ENCODE measurements around the gene RAB7A. TPM values are rescaled to one million over a fixed set of nuclear protein-coding genes. Genes with fewer than 3 reads are reported as not detected.

Gene RAB7A
- total RNA-seq, 6 experiments from 2014 or later = 84.0 to 145 (median 119) TPM

DNA sequence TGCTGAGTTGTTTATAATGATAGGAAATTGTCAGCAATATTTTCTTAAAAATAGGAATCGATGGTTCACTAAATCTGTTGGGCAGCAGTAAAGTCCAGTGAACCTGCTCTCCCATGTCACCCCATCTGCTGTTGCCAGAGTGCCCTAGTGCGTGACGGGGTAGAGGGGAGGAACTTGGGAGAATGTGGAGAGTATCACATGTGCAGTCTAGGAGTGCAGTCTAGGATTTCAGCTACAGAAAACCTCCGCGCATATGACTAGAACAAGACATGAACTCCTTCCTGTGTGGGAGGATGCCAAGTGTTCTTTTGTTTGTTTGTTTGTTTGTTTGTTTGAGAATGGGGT is 78.8 kb downstream of the RAB7A start:
- DNase-seq (no peak), ATAC-seq (peak; percentile 26 to 40 (median 36))
- peaks cover 0 to 18% (median 0%) of the 10 kb centered on the region in 4 donors for H3K4me1 ChIP-seq
- 63% methylated on average over 4 of the region's 5 CpGs for WGBS (ENCODE audit: insufficient coverage, low coverage, low lambda C conversion rate, missing lambda C conversion rate)
- H3K27ac ChIP-seq = peak overlapping the region in 2 of 3 donors; percentile 1 to 43
- H3K4me3 ChIP-seq = no peak overlapping the region
- TF ChIP-seq, protein P1, sequence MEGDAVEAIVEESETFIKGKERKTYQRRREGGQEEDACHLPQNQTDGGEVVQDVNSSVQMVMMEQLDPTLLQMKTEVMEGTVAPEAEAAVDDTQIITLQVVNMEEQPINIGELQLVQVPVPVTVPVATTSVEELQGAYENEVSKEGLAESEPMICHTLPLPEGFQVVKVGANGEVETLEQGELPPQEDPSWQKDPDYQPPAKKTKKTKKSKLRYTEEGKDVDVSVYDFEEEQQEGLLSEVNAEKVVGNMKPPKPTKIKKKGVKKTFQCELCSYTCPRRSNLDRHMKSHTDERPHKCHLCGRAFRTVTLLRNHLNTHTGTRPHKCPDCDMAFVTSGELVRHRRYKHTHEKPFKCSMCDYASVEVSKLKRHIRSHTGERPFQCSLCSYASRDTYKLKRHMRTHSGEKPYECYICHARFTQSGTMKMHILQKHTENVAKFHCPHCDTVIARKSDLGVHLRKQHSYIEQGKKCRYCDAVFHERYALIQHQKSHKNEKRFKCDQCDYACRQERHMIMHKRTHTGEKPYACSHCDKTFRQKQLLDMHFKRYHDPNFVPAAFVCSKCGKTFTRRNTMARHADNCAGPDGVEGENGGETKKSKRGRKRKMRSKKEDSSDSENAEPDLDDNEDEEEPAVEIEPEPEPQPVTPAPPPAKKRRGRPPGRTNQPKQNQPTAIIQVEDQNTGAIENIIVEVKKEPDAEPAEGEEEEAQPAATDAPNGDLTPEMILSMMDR (IDR thresholded peaks at IDR 0.05) = no peak
- TF ChIP-seq POLR2A (IDR thresholded peaks at IDR 0.05) = no peak
- H3K27me3 ChIP-seq = no peaks in the 10 kb centered on the region
- intact Hi-C loops (cut with DNase I) = loop anchor here in 1 of 2 donors (10.0 kb wide), 1 partner anchor 70 kb away; no protein-coding TSS in a partner anchor
- H3K36me3 ChIP-seq = peaks cover 0 to 34% (median 17%) of the 10 kb centered on the region in 4 donors
- no peaks in the 10 kb centered on the region for H3K9me3 ChIP-seq

GRCh38 chr3:128805772-128806171 is 79.8 kb downstream of the RAB7A start:
- no peak overlapping the region for H3K4me3 ChIP-seq
- peak overlapping the region in 1 of 3 donors; percentile 6 for H3K27ac ChIP-seq
- ATAC-seq (peak in 1 of 4 donors; percentile 23), DNase-seq (no peak)
- 70% methylated on average over 4 of the region's 4 CpGs for WGBS (ENCODE audit: insufficient coverage, low coverage, low lambda C conversion rate, missing lambda C conversion rate)
- peaks cover 0 to 18% (median 0%) of the 10 kb centered on the region in 4 donors for H3K4me1 ChIP-seq
- no peaks in the 10 kb centered on the region for H3K27me3 ChIP-seq
- peaks cover 0 to 42% (median 16%) of the 10 kb centered on the region in 4 donors for H3K36me3 ChIP-seq
- intact Hi-C loops (cut with DNase I) = loop anchor here in 1 of 2 donors (10.0 kb wide), 1 partner anchor 71 kb away; no protein-coding TSS in a partner anchor
- H3K9me3 ChIP-seq = no peaks in the 10 kb centered on the region
- no peak for TF ChIP-seq POLR2A (IDR thresholded peaks at IDR 0.05)
- TF ChIP-seq, protein P1 (IDR thresholded peaks at IDR 0.05) = no peak

DNA sequence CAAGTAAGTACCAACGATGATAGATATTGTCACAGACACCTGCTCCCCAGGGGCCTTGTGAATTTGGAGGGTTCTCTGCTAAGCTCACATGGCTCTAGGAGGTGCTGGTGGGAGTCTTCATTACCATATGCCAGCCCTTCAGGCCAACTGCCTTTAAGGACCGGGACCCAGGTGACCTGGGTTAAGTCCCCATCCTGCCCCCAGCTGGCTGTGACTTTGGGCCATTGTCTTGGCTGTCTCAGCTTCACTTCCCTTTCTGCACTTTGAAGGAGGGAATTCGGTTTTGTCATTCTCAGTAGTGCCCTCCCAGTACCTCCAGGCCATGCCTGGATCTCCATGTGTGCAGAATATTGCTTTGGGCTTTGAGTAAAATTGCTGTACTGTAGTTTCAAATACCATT is 80.6 kb downstream of the RAB7A start:
- WGBS (ENCODE audit: insufficient coverage, low coverage, low lambda C conversion rate, missing lambda C conversion rate) = 17% methylated on average over 1 of the region's 3 CpGs
- ATAC-seq (no peak), DNase-seq (no peak)
- intact Hi-C loops (cut with DNase I) = loop anchor here in 1 of 2 donors (10.0 kb wide), 1 partner anchor 72 kb away; no protein-coding TSS in a partner anchor
- Histone ChIP-seq H3K4me1 (peaks cover 0 to 18% (median 0%) of the 10 kb centered on the region in 4 donors), H3K27me3 (no peaks in the 10 kb centered on the region), H3K4me3 (no peak overlapping the region), H3K27ac (no peak overlapping the region), H3K9me3 (no peaks in the 10 kb centered on the region), H3K36me3 (peaks cover 0 to 50% (median 19%) of the 10 kb centered on the region in 4 donors)
- TF ChIP-seq POLR2A (IDR thresholded peaks at IDR 0.05) = no peak
- TF ChIP-seq, protein P1 (IDR thresholded peaks at IDR 0.05) = no peak

- no peaks in the 10 kb centered on the region for H3K27me3 ChIP-seq
- peaks cover 0 to 18% (median 0%) of the 10 kb centered on the region in 4 donors for H3K4me1 ChIP-seq
- ATAC-seq (no peak), DNase-seq (no peak)
- 90% methylated on average over 3 of the region's 9 CpGs for WGBS (ENCODE audit: insufficient coverage, low coverage, low lambda C conversion rate, missing lambda C conversion rate)
- intact Hi-C loops (cut with DNase I) = loop anchor here in 1 of 2 donors (10.0 kb wide), 1 partner anchor 73 kb away; no protein-coding TSS in a partner anchor
- TF ChIP-seq POLR2A (IDR thresholded peaks at IDR 0.05) = no peak
- TF ChIP-seq, protein P1 (IDR thresholded peaks at IDR 0.05) = no peak
- no peak overlapping the region for H3K27ac ChIP-seq
- H3K4me3 ChIP-seq = no peak overlapping the region
- peaks cover 0 to 54% (median 19%) of the 10 kb centered on the region in 4 donors for H3K36me3 ChIP-seq
- no peaks in the 10 kb centered on the region for H3K9me3 ChIP-seq
These were observed 81.3 kb downstream of the RAB7A start for GRCh38 chr3:128807186-128807830.
